Panc1 (cell line): ENCODE results near the gene CRYGS. TPM values are rescaled to one million over a fixed set of nuclear protein-coding genes. Genes with fewer than 3 reads are reported as not detected.

ENCODE experiments used
- ATAC-seq: fragments of 200-7000 bp; cut with Tn5 transposase; 2 replicates; pipeline ENCODE4 v1.9.1; 2020; ENCODE audit warnings: mild to moderate bottlenecking, moderate library complexity
- BruUV-seq: library from RNA; stranded (reverse); fragments of 400-500 nt; replicated peaks from 2 replicates; lab custom pipeline; 2021; lab: Mats Ljungman, UMichigan
- CTCF ChIA-PET: fragments of 300-600 bp; sonication (Branson Sonifier 250); formaldehyde crosslinking; loops from one replicate; lab custom pipeline; 2022; ENCODE audit warnings: antibody characterized with exemption; lab: Charles Lee
- POLR2A ChIA-PET: fragments of 300-600 bp; sonication (Branson Sonifier 250); formaldehyde crosslinking; loops from one replicate; lab custom pipeline; 2022; ENCODE audit warnings: antibody characterized with exemption; lab: Charles Lee
- DNase-seq: peaks from one replicate; pipeline ENCODE4 v3.0.0-alpha.2; 2010; ENCODE audit warnings: low read depth, low spot score
- H3K27ac ChIP-seq: 2 replicates; pipeline ENCODE4 v1.5.1; 2011; ENCODE audit warnings: mild to moderate bottlenecking, low read length, inconsistent platforms
- H3K27me3 ChIP-seq: fragments of 200-500 bp; sonication (Bioruptor generic); 2 replicates; pipeline ENCODE4 v1.6.0; 2014; ENCODE audit warnings: low read length, inconsistent platforms; ENCODE audit not compliant: control insufficient read depth, insufficient read depth
- H3K36me3 ChIP-seq: fragments of 200-500 bp; sonication (Bioruptor generic); 2 replicates; pipeline ENCODE4 v1.5.1; 2014; ENCODE audit warnings: inconsistent platforms, mild to moderate bottlenecking, low read length, moderate library complexity; ENCODE audit not compliant: control insufficient read depth, insufficient read depth
- H3K4me1 ChIP-seq: 2 replicates; pipeline ENCODE4 v1.5.1; 2011; ENCODE audit warnings: inconsistent platforms, mild to moderate bottlenecking, low read length, moderate library complexity; ENCODE audit not compliant: control insufficient read depth, insufficient read depth
- H3K4me3 ChIP-seq, 2 experiments: 2 replicates each; pipeline ENCODE4 v1.5.1; 2011 to 2012; ENCODE audit warnings: low read depth in 2 of 2, low read length in 2 of 2, mild to moderate bottlenecking in 2 of 2, inconsistent platforms in 1 of 2, moderate library complexity in 1 of 2
- H3K9me3 ChIP-seq: fragments of 200-500 bp; sonication (Bioruptor generic); 2 replicates; pipeline ENCODE4 v1.5.1; 2014; ENCODE audit warnings: low read depth, mild to moderate bottlenecking, inconsistent platforms, low read length, moderate library complexity; ENCODE audit not compliant: control insufficient read depth, insufficient read depth
- POLR2AphosphoS5 ChIP-seq: IDR thresholded peaks from 2 replicates; pipeline ENCODE4 v1.6.1; 2012; ENCODE audit warnings: mild to moderate bottlenecking, low read depth, low read length, moderate library complexity
- SIN3A ChIP-seq: IDR thresholded peaks from 2 replicates; pipeline ENCODE4 v1.6.1; 2012; ENCODE audit warnings: low read depth, mild to moderate bottlenecking, low read length, moderate library complexity, borderline replicate concordance; ENCODE audit not compliant: insufficient read depth
- TCF7L2 ChIP-seq: IDR thresholded peaks from 2 replicates; pipeline ENCODE4 v1.6.1; 2011; ENCODE audit warnings: mild to moderate bottlenecking, low read depth, low read length, inconsistent platforms
- in situ Hi-C: cut with HindIII; loops from 2 replicates; pipeline ENCODE4 v1.10.0; 2016; ENCODE audit warnings: low sequenced_read_pairs, low pct_unique_long_range_greater_than_20kb
- intact Hi-C: fragments of 100-400 bp; cut with micrococcal nuclease; formaldehyde crosslinking; loops from one replicate; pipeline ENCODE4 v1.10.0; 2022; ENCODE audit not compliant: unreplicated experiment
- total RNA-seq: library from RNA; stranded (reverse); gene quantifications from one replicate; pipeline ENCODE4 v1.2.1, GENCODE V29; 2021; ENCODE audit not compliant: unreplicated experiment
- TF ChIP-seq, protein P1 (sequence below), 2 experiments: IDR thresholded peaks; 2 replicates each; pipeline ENCODE4 v1.6.1; 2011 to 2012; ENCODE audit warnings: low read depth in 2 of 2, control low read depth in 1 of 2, low read length in 1 of 2, mild to moderate bottlenecking in 1 of 2, moderate library complexity in 1 of 2; ENCODE audit not compliant: insufficient read depth in 1 of 2
- TF ChIP-seq, protein P2 (sequence below): fragments of 450-650 bp; IDR thresholded peaks from 2 replicates; pipeline ENCODE4 v1.5.1; 2017; ENCODE audit warnings: mild to moderate bottlenecking

CRYGS gene
- total RNA-seq, 1 experiment from 2014 or later, result 2.8 TPM

DNA sequence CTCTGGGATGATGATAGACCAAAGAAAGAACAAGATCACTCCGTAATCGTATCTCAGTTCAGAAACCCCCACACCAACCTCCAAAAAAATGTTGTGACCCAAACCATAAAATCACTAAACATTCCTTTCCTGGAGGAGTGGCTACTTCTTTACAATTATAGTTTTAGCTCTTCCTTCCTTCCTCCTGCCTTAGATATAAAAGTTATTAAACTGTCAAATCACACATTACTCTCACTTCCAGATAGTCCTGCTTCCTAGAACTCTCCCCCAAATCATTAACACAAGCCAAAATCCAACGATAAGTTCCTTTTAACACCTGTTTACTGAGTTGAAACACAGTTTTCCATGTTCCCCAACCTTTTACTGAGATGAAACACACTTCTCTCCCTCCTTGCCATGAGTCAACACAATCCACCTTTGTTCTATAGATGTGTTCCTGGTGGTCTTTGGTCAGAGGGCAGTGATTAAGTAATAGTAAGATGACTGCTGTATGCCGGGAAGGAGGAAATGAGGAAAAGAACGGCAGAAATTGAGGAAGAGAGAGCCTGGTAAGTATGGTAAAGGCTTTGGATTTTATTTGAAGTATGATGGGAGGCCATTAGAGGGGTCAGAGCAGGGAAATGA is 8.3 kb upstream of the CRYGS start:
- no peak overlapping the region for H3K27ac ChIP-seq
- ATAC-seq (no peak), DNase-seq (no peak)
- BruUV-seq, result no TSS peak
- POLR2A ChIA-PET, result no interaction called here
- TF ChIP-seq POLR2AphosphoS5, result no peak
- TF ChIP-seq, protein P1, sequence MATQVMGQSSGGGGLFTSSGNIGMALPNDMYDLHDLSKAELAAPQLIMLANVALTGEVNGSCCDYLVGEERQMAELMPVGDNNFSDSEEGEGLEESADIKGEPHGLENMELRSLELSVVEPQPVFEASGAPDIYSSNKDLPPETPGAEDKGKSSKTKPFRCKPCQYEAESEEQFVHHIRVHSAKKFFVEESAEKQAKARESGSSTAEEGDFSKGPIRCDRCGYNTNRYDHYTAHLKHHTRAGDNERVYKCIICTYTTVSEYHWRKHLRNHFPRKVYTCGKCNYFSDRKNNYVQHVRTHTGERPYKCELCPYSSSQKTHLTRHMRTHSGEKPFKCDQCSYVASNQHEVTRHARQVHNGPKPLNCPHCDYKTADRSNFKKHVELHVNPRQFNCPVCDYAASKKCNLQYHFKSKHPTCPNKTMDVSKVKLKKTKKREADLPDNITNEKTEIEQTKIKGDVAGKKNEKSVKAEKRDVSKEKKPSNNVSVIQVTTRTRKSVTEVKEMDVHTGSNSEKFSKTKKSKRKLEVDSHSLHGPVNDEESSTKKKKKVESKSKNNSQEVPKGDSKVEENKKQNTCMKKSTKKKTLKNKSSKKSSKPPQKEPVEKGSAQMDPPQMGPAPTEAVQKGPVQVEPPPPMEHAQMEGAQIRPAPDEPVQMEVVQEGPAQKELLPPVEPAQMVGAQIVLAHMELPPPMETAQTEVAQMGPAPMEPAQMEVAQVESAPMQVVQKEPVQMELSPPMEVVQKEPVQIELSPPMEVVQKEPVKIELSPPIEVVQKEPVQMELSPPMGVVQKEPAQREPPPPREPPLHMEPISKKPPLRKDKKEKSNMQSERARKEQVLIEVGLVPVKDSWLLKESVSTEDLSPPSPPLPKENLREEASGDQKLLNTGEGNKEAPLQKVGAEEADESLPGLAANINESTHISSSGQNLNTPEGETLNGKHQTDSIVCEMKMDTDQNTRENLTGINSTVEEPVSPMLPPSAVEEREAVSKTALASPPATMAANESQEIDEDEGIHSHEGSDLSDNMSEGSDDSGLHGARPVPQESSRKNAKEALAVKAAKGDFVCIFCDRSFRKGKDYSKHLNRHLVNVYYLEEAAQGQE (IDR thresholded peaks at IDR 0.05; ENCODE audit: insufficient read depth in 1 of 2, low read depth in 2 of 2, low read length in 1 of 2), result no peak
- TF ChIP-seq, protein P2, sequence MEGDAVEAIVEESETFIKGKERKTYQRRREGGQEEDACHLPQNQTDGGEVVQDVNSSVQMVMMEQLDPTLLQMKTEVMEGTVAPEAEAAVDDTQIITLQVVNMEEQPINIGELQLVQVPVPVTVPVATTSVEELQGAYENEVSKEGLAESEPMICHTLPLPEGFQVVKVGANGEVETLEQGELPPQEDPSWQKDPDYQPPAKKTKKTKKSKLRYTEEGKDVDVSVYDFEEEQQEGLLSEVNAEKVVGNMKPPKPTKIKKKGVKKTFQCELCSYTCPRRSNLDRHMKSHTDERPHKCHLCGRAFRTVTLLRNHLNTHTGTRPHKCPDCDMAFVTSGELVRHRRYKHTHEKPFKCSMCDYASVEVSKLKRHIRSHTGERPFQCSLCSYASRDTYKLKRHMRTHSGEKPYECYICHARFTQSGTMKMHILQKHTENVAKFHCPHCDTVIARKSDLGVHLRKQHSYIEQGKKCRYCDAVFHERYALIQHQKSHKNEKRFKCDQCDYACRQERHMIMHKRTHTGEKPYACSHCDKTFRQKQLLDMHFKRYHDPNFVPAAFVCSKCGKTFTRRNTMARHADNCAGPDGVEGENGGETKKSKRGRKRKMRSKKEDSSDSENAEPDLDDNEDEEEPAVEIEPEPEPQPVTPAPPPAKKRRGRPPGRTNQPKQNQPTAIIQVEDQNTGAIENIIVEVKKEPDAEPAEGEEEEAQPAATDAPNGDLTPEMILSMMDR, result no peak
- no peak for TF ChIP-seq SIN3A
- TF ChIP-seq TCF7L2, result no peak
- H3K36me3 ChIP-seq, result peaks cover 3% of the 10 kb centered on the region
- in situ Hi-C loops (no loop called here), intact Hi-C loops (no loop called here)
- no peaks in the 10 kb centered on the region for H3K9me3 ChIP-seq
- no peaks in the 10 kb centered on the region for H3K4me1 ChIP-seq
- no peaks in the 10 kb centered on the region for H3K27me3 ChIP-seq
- CTCF ChIA-PET, result interaction anchor here (0.5 kb wide), 1 partner anchor 573 kb away, joined by 4 read pairs; no protein-coding TSS in a partner anchor
- no peak overlapping the region for H3K4me3 ChIP-seq

DNA sequence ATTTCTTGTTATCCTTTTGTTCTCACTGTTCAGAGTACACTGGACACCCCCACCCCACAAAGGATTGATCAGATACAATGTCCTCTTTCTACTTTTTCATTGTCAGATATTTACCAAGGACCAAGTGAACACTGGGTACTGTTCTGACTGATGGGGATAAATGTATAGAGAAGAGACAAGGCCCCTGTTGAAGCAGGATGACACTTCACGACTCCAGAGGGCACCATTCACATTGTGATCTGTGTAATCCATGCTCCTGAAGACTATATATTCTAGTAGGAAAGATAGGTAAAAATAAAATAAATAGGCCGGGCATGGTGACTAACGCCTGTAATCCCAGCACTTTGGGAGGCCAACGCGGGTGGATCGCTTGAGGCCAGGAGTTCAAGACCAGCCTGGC is 7.2 kb upstream of the CRYGS start:
- ChIA-PET POLR2A (no interaction called here), CTCF (no interaction called here)
- Histone ChIP-seq H3K27ac (no peak overlapping the region), H3K9me3 (no peaks in the 10 kb centered on the region), H3K27me3 (no peaks in the 10 kb centered on the region), H3K4me1 (no peaks in the 10 kb centered on the region), H3K4me3 (no peak overlapping the region), H3K36me3 (peaks cover 3% of the 10 kb centered on the region)
- intact Hi-C loops, result no loop called here
- TF ChIP-seq, protein P2, result 0 out of 2 replicates have a peak, but pooled peaks have one; percentile 11
- TF ChIP-seq POLR2AphosphoS5, result no peak
- in situ Hi-C loops, result no loop called here
- ATAC-seq (no peak), DNase-seq (no peak)
- no TSS peak for BruUV-seq
